Stimulated activated CD8-positive, alpha-beta memory T cell treated with anti-CD3 and anti-CD28 coated beads, Interleukin-15, amount 100 ng/mL, for 24 hours (primary cell): ENCODE measurements around the gene EXOC3.
"Not testable (repeated sequence)": the region's sequence is repeated elsewhere in the genome, so short reads cannot be mapped to it uniquely, and the experiment has no call there.

Experiments
- DNase-seq: peaks from one replicate; pipeline ENCODE4 v3.0.0-alpha.2; 2020; ENCODE audit warnings: low read depth

The EXOC3 gene

DNA sequence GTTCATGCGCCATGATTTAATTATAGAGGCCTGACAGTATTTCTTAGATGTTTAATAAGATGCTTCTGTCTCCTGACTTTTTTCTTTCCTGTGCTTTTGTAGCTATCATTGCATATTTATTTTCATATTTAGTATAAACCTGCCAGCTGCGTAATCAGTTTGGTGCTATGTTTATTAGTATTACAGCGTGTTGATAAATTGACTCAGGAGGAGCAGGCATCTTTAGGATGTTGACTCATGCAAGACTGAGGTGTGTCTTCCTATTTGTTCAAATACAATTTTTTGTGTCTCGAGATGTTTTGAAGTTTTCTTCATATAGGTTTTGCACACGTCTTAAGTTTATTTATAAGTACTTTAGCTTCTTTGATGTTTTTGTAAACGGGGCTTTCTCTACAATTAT is 35.9 kb upstream of the EXOC3 start:
- DNase-seq: no peak

- DNase-seq: no peak
These were observed 35.1 kb upstream of the EXOC3 start for GRCh38 chr5:407801-408268.

DNA sequence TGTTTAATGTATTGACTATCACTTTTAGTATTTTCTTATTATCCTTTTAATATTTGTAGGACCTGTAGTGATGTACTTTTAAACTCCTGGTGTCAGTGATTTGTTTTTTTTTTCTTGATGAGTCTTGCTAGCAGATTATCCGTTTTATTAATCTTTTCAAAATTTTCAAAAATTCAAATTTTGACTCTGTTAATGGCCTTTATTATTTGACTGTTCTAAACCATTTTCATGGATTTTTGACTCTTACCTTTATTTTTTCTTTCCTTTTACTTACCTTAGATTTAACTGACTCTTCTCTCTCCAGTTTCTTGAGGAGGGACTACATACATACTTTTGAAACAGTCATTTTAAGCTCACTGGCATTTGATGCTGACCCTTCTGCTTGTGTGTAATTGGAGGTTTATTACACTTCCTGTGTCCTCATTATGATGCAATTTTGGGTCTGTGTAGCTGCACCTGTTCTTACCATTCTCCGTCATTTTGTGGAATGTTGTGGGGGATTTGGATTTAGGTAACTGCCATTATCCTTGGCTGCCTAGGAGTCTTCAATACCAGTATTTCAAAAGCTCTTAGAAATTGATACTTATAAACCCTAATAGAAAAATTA is 32.0 kb upstream of the EXOC3 start:
- DNase-seq: no peak

- no peak for DNase-seq
These were observed 31.2 kb upstream of the EXOC3 start for GRCh38 chr5:411728-412127.

DNA sequence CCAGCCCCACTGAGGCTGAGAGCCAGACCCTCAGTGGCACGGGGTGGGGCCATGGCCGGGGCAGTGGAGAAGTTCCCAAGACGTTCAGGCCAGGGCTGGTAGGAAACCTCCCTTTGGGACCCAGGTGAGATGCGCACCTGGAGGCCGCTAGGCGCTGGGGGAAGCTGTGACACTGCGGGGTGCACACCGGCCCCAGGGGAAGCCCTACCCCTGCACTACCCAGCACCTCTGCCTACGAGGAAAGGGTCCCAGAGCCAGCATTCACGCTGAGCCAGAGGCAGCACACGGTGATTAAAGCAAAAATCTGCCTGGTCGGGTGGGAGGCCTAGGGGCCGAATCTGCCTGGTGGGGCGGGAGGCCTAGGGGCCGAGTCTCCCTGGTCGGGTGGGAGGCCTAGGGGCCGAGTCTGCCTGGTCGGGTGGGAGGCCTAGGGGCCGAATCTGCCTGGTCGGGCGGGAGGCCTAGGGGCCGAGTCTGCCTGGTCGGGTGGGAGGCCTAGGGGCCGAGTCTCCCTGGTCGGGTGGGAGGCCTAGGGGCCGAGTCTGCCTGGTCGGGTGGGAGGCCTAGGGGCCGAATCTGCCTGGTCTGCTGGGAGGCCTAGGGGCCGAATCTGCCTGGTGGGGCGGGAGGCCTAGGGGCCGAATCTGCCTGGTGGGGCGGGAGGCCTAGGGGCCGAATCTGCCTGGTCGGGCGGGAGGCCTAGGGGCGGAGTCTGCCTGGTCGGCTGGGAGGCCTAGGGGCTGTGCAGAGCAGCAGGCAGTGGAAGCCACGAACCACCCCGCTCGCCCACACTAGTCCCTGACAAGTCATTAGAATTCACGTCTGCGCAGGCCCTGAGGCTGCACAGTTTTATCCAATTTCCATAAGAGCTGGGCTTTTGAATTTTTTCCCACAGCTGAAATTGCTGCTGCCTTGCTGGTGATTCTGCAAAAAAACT is 27.7 kb upstream of the EXOC3 start:
- not testable (repeated sequence) for DNase-seq

- DNase-seq: no peak
These were observed 26.9 kb upstream of the EXOC3 start for GRCh38 chr5:415928-416635.

DNA sequence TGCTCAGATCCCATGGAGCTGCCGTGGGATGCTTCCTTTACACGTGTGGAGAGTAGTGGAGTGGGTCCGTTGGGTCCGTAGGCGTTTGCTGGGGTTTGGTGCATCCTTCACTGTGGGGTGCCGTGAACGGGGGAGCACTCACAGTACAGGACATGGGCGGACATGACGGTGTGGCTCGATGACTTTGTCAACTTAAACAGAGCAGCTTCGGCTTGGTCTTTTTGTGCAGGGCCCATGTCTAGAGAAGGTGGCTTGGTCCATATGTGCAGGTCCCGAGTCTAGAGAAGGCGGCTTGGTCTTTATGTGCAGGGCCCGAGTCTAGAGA is 26.4 kb upstream of the EXOC3 start:
- DNase-seq: no peak

GRCh38 chr5:417301-418161 is 25.4 kb upstream of the EXOC3 start:
- no peak for DNase-seq

- no peak for DNase-seq
These were observed 24.5 kb upstream of the EXOC3 start for GRCh38 chr5:418162-419121.

GRCh38 chr5:419970-420369 is 23.0 kb upstream of the EXOC3 start:
- no peak for DNase-seq

DNA sequence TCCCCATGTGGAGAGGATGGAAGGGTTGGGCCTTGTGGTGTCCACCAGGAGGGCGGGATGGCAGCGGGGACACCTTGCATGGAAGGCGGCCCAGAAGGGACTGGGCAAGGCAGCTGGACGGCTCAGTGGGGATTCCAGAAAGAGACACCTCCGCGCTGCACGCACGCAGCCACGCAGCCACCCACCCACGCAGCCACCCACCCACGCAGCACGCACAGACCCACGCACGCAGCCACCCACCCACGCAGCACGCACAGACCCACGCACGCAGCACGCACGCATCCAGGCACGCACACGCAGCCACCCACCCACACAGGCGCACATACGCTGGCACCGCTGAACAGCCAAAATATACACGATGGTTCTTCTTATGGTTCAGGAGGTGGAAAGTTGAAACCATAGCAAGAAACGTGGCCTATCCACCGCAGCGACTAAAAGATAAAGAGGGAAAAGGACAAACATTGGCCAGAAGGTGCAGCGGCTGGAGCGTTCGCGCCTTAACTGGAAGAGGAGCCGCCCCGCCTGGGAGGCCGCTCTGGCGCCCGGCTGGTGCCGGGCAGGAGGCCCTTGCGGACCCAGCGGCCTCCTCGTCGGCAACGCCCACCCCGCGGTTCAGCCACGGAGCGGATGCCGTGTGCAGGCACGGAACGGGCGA is 22.2 kb upstream of the EXOC3 start:
- no peak for DNase-seq

DNA sequence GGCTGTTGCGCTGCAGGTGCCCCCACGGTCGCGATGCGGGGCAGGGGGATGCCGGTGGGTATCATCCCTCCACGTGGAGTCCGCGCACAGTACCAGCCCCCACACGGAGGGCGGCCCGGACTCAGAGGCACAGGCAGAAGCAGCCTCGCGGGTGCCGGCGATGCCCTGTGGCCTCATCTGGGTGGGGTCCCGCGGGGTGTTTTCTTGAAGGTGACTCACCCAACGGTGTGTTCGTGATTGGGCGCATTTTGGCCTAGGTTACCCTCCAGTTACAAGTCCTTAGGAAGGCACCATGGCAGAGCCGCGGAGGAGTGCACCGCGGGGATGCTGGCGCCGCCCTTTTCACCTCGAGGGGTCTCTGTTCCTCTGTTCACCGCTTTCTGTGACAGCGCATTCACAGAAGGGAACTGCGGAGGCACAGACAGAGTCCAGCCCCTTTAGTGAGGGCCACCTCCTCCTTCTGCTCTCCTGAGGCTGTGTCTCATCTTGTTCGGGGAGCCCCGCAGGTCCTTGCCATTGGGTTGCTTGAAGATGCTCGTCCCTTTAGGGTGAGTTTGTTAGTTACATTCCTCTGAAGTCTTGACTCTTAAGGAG is 21.6 kb upstream of the EXOC3 start:
- DNase-seq: no peak

GRCh38 chr5:421901-422300 is 21.1 kb upstream of the EXOC3 start:
- DNase-seq: no peak

DNA sequence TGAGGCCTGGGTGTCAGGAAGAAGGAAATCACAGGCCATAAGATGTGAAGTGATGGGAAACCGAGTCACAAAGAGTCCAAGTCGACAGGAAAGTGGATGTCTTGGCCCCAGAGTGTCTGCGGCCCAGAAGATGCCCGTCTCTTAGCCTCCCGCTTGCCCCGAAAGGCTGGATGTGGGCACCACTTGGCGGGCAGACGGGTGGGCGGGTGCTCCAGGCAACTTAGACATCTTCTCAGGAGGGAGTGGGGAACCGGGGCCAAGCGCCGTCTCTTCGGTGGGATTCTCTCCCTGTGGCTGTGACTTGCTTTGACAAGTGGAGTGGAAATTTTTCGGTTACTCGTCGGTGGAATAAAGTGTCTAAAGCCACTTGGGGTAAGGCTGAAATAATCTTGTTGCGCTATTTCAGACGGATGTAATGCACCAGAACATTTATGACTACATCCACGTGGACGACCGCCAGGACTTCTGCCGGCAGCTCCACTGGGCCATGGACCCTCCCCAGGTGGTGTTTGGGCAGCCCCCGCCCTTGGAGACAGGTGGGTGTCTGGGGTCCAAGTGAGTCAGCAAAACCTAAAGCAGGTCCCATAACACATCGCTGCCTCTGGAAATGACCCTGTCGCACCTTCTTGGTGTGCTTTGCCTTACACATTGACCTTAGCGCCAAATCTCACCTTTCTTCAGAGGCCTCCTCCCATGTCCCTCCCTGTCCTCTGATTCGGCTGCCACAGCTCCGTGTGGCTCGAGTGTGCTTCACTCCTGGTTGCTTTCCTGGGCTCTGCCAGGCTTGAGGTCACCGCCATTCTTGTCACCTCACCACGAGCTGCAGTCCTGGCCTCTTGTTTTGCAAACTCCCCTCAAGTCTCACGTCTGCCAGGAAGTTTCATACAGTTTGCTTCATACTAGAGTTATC is 20.4 kb upstream of the EXOC3 start:
- no peak for DNase-seq

DNA sequence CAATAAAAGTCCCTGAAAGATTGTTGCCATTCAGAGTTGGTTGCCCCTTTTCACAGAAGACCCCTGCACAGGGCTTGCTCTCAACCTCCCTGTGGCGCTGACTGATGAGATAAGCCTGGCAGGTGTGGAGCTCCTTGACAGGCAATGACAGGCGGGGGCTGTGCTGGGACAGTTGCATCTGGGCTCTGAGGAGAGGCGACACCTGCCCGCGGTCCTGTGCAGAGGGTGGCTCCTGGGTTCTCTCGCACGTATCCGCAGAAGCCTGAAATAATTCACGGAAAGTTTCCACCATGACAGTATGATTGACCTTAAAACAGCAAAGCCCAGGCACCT is 19.8 kb upstream of the EXOC3 start:
- DNase-seq: no peak

- no peak for DNase-seq
These were observed 19.2 kb upstream of the EXOC3 start for GRCh38 chr5:423626-424261.

GRCh38 chr5:424301-425110 is 18.5 kb upstream of the EXOC3 start:
- DNase-seq: no peak

GRCh38 chr5:425714-426113 is 17.3 kb upstream of the EXOC3 start:
- no peak for DNase-seq
